ENCODE data around the gene SSRP1.

SSRP1 gene

GRCh38 chr11:57302489-57302888, 33.2 kb downstream of the SSRP1 start:
- TF ChIP-seq FOXP2 (optimal IDR thresholded peaks at IDR 0.05; ENCODE audit: borderline replicate concordance, extremely low read depth, extremely low read length, insufficient read depth), result no peak
- no peak for TF ChIP-seq TAF1 (IDR thresholded peaks at IDR 0.05; ENCODE audit: borderline replicate concordance, insufficient read depth, low read length)

GRCh38 chr11:57301711-57302423, 33.8 kb downstream of the SSRP1 start:
- no peak for TF ChIP-seq SIN3A (IDR thresholded peaks at IDR 0.05; ENCODE audit: borderline replicate concordance, insufficient read depth, low read length)
- no peak for TF ChIP-seq POLR2AphosphoS5 (IDR thresholded peaks at IDR 0.05; ENCODE audit: low read depth, low read length)

DNA sequence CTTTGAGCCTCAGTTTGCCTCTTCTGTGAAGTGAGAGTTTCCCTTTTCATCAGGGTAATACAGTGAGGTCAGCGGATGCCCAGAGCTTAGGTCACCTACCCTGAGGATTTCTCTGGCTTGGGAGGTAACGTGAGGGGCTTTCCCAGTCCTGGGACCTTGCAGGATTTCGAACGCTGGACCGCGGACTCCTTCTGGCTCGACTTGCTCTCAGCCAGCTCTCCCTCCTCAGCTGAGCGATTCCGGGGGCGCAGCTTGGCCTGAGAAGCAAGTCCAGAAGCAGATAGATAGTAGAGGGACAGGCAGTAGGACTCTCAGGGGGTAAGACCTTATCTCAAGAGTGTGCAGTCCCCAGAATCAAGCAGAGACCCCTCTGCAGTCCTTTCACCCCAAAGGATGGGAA, 34.9 kb downstream of the SSRP1 start:
- TF ChIP-seq, protein P1, sequence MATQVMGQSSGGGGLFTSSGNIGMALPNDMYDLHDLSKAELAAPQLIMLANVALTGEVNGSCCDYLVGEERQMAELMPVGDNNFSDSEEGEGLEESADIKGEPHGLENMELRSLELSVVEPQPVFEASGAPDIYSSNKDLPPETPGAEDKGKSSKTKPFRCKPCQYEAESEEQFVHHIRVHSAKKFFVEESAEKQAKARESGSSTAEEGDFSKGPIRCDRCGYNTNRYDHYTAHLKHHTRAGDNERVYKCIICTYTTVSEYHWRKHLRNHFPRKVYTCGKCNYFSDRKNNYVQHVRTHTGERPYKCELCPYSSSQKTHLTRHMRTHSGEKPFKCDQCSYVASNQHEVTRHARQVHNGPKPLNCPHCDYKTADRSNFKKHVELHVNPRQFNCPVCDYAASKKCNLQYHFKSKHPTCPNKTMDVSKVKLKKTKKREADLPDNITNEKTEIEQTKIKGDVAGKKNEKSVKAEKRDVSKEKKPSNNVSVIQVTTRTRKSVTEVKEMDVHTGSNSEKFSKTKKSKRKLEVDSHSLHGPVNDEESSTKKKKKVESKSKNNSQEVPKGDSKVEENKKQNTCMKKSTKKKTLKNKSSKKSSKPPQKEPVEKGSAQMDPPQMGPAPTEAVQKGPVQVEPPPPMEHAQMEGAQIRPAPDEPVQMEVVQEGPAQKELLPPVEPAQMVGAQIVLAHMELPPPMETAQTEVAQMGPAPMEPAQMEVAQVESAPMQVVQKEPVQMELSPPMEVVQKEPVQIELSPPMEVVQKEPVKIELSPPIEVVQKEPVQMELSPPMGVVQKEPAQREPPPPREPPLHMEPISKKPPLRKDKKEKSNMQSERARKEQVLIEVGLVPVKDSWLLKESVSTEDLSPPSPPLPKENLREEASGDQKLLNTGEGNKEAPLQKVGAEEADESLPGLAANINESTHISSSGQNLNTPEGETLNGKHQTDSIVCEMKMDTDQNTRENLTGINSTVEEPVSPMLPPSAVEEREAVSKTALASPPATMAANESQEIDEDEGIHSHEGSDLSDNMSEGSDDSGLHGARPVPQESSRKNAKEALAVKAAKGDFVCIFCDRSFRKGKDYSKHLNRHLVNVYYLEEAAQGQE (IDR thresholded peaks at IDR 0.05; ENCODE audit: insufficient read depth in 1 of 2, low read depth in 2 of 2, low read length in 2 of 2), result no peak
- no peak for TF ChIP-seq TAF1 (IDR thresholded peaks at IDR 0.05; ENCODE audit: borderline replicate concordance, insufficient read depth, low read length)
- no peak for TF ChIP-seq FOXP2 (optimal IDR thresholded peaks at IDR 0.05; ENCODE audit: borderline replicate concordance, extremely low read depth, extremely low read length, insufficient read depth)
- no peak for TF ChIP-seq SIN3A (IDR thresholded peaks at IDR 0.05; ENCODE audit: borderline replicate concordance, insufficient read depth, low read length)
- TF ChIP-seq POLR2AphosphoS5 (IDR thresholded peaks at IDR 0.05; ENCODE audit: low read depth, low read length), result no peak

DNA sequence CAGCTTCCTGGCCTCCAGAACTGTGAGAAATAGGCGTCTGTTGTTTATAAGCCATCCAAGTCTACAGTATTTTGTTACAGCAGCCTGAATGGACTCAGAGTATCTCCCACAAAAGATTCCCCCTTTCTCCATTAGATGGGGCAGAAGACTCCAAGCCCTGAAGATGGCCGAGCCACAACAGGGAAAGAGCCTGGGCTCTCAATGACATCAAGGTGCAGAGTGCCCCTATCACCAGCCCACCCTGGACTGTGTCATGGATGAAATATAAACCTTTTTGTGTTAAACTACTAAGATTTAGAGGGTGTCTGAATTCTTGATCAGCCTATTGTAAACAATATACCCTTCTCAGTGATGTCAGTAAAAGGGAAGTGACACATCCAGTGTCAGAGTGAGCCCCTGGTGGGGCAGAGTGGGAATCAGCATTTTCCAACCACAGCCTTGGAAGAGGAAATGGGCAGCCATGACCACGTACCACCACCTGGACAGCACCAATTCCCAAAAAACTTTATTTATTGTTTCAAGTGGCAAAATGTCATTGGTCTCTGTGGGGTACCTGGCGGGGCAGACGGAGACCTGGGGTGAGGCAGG, 36.4 kb downstream of the SSRP1 start:
- TF ChIP-seq SIN3A (IDR thresholded peaks at IDR 0.05; ENCODE audit: borderline replicate concordance, insufficient read depth, low read length) (no peak), POLR2AphosphoS5 (IDR thresholded peaks at IDR 0.05; ENCODE audit: low read depth, low read length) (no peak), FOXP2 (optimal IDR thresholded peaks at IDR 0.05; ENCODE audit: borderline replicate concordance, extremely low read depth, extremely low read length, insufficient read depth) (no peak), TAF1 (IDR thresholded peaks at IDR 0.05; ENCODE audit: borderline replicate concordance, insufficient read depth, low read length) (no peak)
- TF ChIP-seq, protein P1 (IDR thresholded peaks at IDR 0.05; ENCODE audit: insufficient read depth in 1 of 2, low read depth in 2 of 2, low read length in 2 of 2), result no peak

DNA sequence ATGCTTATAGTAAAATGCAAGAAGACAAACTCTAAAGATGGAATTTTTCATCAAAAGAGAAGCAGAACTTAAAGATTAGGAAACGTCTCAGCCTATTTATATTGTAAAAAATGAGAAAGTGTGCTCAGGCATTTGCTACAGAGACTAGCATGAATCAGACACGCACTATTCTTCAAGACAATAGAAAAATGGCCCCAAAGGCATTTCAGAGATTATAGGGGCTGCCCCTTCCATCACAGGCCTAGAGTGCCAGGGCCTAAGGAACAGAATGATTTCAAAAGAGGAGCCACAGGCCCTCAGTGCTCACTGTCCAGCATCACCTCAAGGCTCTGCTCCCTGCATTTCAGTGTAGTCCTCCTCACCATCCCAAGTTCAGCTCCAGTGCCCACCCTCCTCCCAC, 38.5 kb downstream of the SSRP1 start:
- TF ChIP-seq FOXP2 (optimal IDR thresholded peaks at IDR 0.05; ENCODE audit: borderline replicate concordance, extremely low read depth, extremely low read length, insufficient read depth), result no peak
- TF ChIP-seq, protein P1 (IDR thresholded peaks at IDR 0.05; ENCODE audit: insufficient read depth in 1 of 2, low read depth in 2 of 2, low read length in 2 of 2), result no peak
- no peak for TF ChIP-seq SIN3A (IDR thresholded peaks at IDR 0.05; ENCODE audit: borderline replicate concordance, insufficient read depth, low read length)
- TF ChIP-seq POLR2AphosphoS5 (IDR thresholded peaks at IDR 0.05; ENCODE audit: low read depth, low read length), result no peak
- TF ChIP-seq TAF1 (IDR thresholded peaks at IDR 0.05; ENCODE audit: borderline replicate concordance, insufficient read depth, low read length), result no peak

Data from PFSK-1 (cell line).